Naive thymus-derived CD4-positive, alpha-beta T cell (primary cell): ENCODE data around the gene ATRAID. TPM values are rescaled to one million over a fixed set of nuclear protein-coding genes. Genes with fewer than 3 reads are reported as not detected.

ENCODE experiments used
- ATAC-seq: fragments of 150-1000 bp; cut with Tn5 transposase; 2 replicates; pipeline ENCODE4 v1.10.0; 2021; ENCODE audit warnings: mild to moderate bottlenecking, moderate library complexity
- CTCF ChIA-PET: fragments of 350-600 bp; sonication (Branson Sonifier 250); formaldehyde crosslinking; loops from one replicate; lab custom pipeline; 2021; ENCODE audit warnings: antibody characterized with exemption; lab: Charles Lee
- POLR2A ChIA-PET: fragments of 350-600 bp; sonication (Branson Sonifier 250); formaldehyde crosslinking; loops from one replicate; lab custom pipeline; 2021; ENCODE audit warnings: antibody characterized with exemption, inconsistent platforms; lab: Charles Lee
- DNase-seq, 9 donors: peaks; one replicate each; pipeline versions ENCODE4 v3.0.0 to v3.0.0-alpha.2; 2020 to 2022; ENCODE audit warnings: mixed read lengths in 1 of 9
- H3K27ac ChIP-seq: one replicate; pipeline ENCODE4 v1.7.0; 2013; ENCODE audit warnings: mild to moderate bottlenecking, low read depth, low read length, moderate library complexity
- H3K27me3 ChIP-seq, 2 donors: one replicate each; pipeline ENCODE4 v1.7.0; 2013; ENCODE audit warnings: low read length in 2 of 2, mild to moderate bottlenecking in 2 of 2, moderate library complexity in 2 of 2; ENCODE audit not compliant: control insufficient read depth in 2 of 2, insufficient read depth in 2 of 2
- H3K36me3 ChIP-seq, 3 experiments: 1 replicate in 2 of 3; 2 replicates in 1 of 3; pipeline ENCODE4 v1.7.0; 2013; ENCODE audit warnings: low read length in 3 of 3, mild to moderate bottlenecking in 3 of 3, moderate library complexity in 1 of 3; ENCODE audit not compliant: insufficient read depth in 3 of 3, control insufficient read depth in 2 of 3
- H3K4me1 ChIP-seq, 2 donors: one replicate each; pipeline ENCODE4 v1.7.0; 2013; ENCODE audit warnings: low read length in 2 of 2, mild to moderate bottlenecking in 2 of 2, moderate library complexity in 1 of 2; ENCODE audit not compliant: control insufficient read depth in 2 of 2, insufficient read depth in 2 of 2
- H3K4me3 ChIP-seq: 2 replicates; pipeline ENCODE4 v1.7.0; 2013; ENCODE audit warnings: mild to moderate bottlenecking, low read length
- H3K9me3 ChIP-seq, 3 experiments: 1 replicate in 2 of 3; 2 replicates in 1 of 3; pipeline ENCODE4 v1.7.0; 2013; ENCODE audit warnings: low read length in 3 of 3; ENCODE audit not compliant: control insufficient read depth in 2 of 3
- H3K27ac Mint-ChIP-seq, 9 donors: one replicate each; pipeline ENCODE4 v1.8.0; 2020 to 2022; ENCODE audit warnings: mixed read lengths in 9 of 9, mild to moderate bottlenecking in 8 of 9, moderate library complexity in 5 of 9, inconsistent platforms in 2 of 9
- H3K27me3 Mint-ChIP-seq, 5 donors: one replicate each; pipeline ENCODE4 v1.8.0; 2021 to 2022; ENCODE audit warnings: mixed read lengths in 5 of 5, mild to moderate bottlenecking in 1 of 5
- H3K36me3 Mint-ChIP-seq, 5 donors: one replicate each; pipeline ENCODE4 v1.8.0; 2020 to 2022; ENCODE audit warnings: mixed read lengths in 5 of 5, mild to moderate bottlenecking in 3 of 5, inconsistent platforms in 1 of 5
- H3K4me1 Mint-ChIP-seq, 7 donors: one replicate each; pipeline ENCODE4 v1.8.0; 2020 to 2022; ENCODE audit warnings: mixed read lengths in 7 of 7, mild to moderate bottlenecking in 3 of 7, inconsistent platforms in 1 of 7
- H3K4me3 Mint-ChIP-seq, 10 donors: one replicate each; pipeline ENCODE4 v1.8.0; 2020 to 2022; ENCODE audit warnings: mild to moderate bottlenecking in 10 of 10, mixed read lengths in 10 of 10, moderate library complexity in 6 of 10, inconsistent platforms in 2 of 10
- H3K9me3 Mint-ChIP-seq, 11 donors: one replicate each; pipeline ENCODE4 v1.8.0; 2020 to 2022; ENCODE audit warnings: mixed read lengths in 11 of 11, mild to moderate bottlenecking in 4 of 11, inconsistent platforms in 1 of 11, moderate library complexity in 1 of 11
- intact Hi-C, 2 donors: fragments of 100-400 bp; cut with micrococcal nuclease; formaldehyde crosslinking; loops; one replicate each; pipeline ENCODE4 v1.15.1; 2023
- polyA plus RNA-seq, 2 donors: library from polyadenylated mRNA; unstranded; fragments of 300-500 nt; fragmentation: Illumina TruSeq; gene quantifications; one replicate each; pipeline ENCODE4 v1.2.3, GENCODE V29; 2021
- total RNA-seq, 6 experiments: library from RNA in 5 of 6; stranded (reverse) in 5 of 6; gene quantifications; 1 replicate in 5 of 6; 2 replicates in 1 of 6; pipeline ENCODE4 v1.2.3 and lab custom pipeline; 2021 to 2026

The ATRAID gene
- total and polyA plus RNA-seq, 7 experiments from 2014 or later = 71.0 to 391 (median 102) TPM

DNA sequence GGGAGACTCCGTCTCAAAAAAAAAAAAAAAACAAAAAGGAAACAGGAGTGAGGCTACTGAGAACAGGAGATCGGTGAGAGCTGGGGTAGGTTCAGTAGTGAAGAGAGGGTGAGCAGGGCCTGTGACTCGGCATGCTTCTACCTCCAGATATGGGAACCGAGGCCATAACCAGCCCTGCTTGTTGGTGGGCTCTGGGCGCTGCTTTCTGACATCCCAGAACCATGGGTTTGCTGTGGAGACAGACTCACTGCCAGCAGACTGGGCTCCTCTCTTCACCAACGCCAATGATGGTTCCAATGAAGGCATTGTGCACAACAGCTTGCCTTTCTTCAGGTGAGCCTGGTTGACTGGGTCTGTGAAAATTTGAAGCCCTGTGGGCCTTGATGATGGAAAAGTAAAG, 11.6 kb downstream of the ATRAID start:
- POLR2A ChIA-PET = interaction anchor here (0.9 kb wide), 1 partner anchor 10 kb away, joined by 5 read pairs; no protein-coding TSS in a partner anchor

DNA sequence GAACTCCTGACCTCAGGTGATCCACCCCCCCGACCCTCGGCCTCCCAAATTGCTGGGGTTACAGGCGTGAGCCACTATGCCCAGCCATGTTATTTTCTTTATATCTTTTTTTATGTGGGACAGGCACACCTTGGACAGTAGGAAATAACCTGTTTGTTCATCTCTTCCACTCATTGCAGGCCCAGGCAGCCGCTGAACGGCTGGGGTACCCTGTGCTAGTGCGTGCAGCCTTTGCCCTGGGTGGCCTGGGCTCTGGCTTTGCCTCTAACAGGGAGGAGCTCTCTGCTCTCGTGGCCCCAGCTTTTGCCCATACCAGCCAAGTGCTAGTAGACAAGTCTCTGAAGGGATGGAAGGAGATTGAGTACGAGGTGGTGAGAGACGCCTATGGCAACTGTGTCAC, 13.7 kb downstream of the ATRAID start:
- POLR2A ChIA-PET = interaction anchor here (2.0 kb wide), 1 partner anchor 12 kb away, joined by 6 read pairs; no protein-coding TSS in a partner anchor
- H3K27me3 ChIP-seq = no peaks in the 10 kb centered on the region
- Mint-ChIP-seq H3K27ac (peak overlapping the region in 1 of 9 donors; percentile 30), H3K4me1 (peaks cover 0 to 6% (median 0%) of the 10 kb centered on the region in 7 donors), H3K9me3 (no peaks in the 10 kb centered on the region), H3K36me3 (peaks cover 7 to 62% (median 27%) of the 10 kb centered on the region in 5 donors), H3K27me3 (no peaks in the 10 kb centered on the region), H3K4me3 (no peak overlapping the region)
- H3K9me3 ChIP-seq = no peaks in the 10 kb centered on the region
- intact Hi-C loops = no loop called here
- H3K27ac ChIP-seq = no peak overlapping the region
- ATAC-seq = no peak
- H3K4me1 ChIP-seq = no peaks in the 10 kb centered on the region
- no peak overlapping the region for H3K4me3 ChIP-seq
- no peak for DNase-seq
- CTCF ChIA-PET = no interaction called here
- peaks cover 18 to 88% (median 20%) of the 10 kb centered on the region in 3 experiments for H3K36me3 ChIP-seq

More for the DNA sequence above, 11.6 kb downstream of the ATRAID start:
- peaks cover 4 to 11% (median 9%) of the 10 kb centered on the region in 7 donors for H3K4me1 Mint-ChIP-seq
- Histone ChIP-seq H3K36me3 (peaks cover 18 to 71% (median 20%) of the 10 kb centered on the region in 3 experiments), H3K9me3 (no peaks in the 10 kb centered on the region), H3K27me3 (no peaks in the 10 kb centered on the region), H3K4me3 (no peak overlapping the region), H3K27ac (no peak overlapping the region), H3K4me1 (peaks cover 1 to 2% of the 10 kb centered on the region in 2 donors)
- intact Hi-C loops = no loop called here
- H3K27me3 Mint-ChIP-seq = no peaks in the 10 kb centered on the region
- CTCF ChIA-PET = no interaction called here
- no peaks in the 10 kb centered on the region for H3K9me3 Mint-ChIP-seq
- DNase-seq (no peak), ATAC-seq (no peak)
- H3K36me3 Mint-ChIP-seq = peaks cover 7 to 67% (median 31%) of the 10 kb centered on the region in 5 donors
- no peak overlapping the region for H3K4me3 Mint-ChIP-seq
- H3K27ac Mint-ChIP-seq = no peak overlapping the region

DNA sequence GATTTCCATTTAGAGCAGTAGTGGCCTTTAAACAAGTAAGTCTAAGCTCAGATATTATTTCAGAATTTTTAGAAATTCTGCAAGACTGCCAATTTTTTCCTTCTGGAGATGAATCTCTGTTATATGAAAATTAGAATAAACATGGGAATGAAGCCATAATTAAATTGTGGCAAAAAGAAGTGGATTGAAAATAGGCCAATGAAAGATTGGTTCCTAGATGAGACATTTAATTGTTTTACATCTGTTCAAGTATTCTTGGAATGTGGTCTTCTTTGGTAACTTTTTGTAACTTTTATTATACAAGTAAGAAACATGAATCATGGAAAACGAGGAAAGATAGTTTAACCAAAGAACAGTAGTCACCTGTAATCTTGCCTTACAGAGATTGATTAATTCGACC, 15.7 kb downstream of the ATRAID start:
- POLR2A ChIA-PET = no interaction called here
- H3K36me3 ChIP-seq = peaks cover 26 to 92% (median 32%) of the 10 kb centered on the region in 3 experiments
- Mint-ChIP-seq H3K9me3 (no peaks in the 10 kb centered on the region), H3K27me3 (no peaks in the 10 kb centered on the region), H3K4me3 (no peak overlapping the region), H3K27ac (peak overlapping the region in 1 of 9 donors; percentile 10), H3K36me3 (peaks cover 7 to 58% (median 26%) of the 10 kb centered on the region in 5 donors), H3K4me1 (no peaks in the 10 kb centered on the region)
- no peaks in the 10 kb centered on the region for H3K9me3 ChIP-seq
- no peaks in the 10 kb centered on the region for H3K27me3 ChIP-seq
- H3K4me3 ChIP-seq = no peak overlapping the region
- no peak overlapping the region for H3K27ac ChIP-seq
- intact Hi-C loops = no loop called here
- CTCF ChIA-PET = no interaction called here
- DNase-seq = no peak
- no peaks in the 10 kb centered on the region for H3K4me1 ChIP-seq
- no peak for ATAC-seq

DNA sequence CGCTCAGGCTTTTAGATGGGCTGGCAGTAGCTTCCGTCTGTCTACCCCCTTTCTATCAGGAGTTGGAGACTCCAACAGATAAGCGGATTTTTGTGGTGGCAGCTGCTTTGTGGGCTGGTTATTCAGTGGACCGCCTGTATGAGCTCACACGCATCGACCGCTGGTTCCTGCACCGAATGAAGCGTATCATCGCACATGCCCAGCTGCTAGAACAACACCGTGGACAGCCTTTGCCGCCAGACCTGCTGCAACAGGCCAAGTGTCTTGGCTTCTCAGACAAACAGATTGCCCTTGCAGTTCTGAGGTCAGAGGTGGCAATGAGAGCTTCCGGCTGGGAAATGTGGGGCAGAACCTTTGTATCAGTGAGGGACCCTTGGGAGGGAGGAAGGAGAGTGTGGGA, 20.1 kb downstream of the ATRAID start:
- intact Hi-C loops = no loop called here
- peaks cover 25 to 94% (median 29%) of the 10 kb centered on the region in 3 experiments for H3K36me3 ChIP-seq
- no peaks in the 10 kb centered on the region for H3K9me3 ChIP-seq
- Mint-ChIP-seq H3K9me3 (no peaks in the 10 kb centered on the region), H3K36me3 (peaks cover 16 to 49% (median 31%) of the 10 kb centered on the region in 5 donors), H3K27ac (no peak overlapping the region), H3K4me3 (no peak overlapping the region), H3K4me1 (peaks cover 0 to 6% (median 0%) of the 10 kb centered on the region in 7 donors), H3K27me3 (no peaks in the 10 kb centered on the region)
- H3K4me3 ChIP-seq = no peak overlapping the region
- H3K27ac ChIP-seq = no peak overlapping the region
- DNase-seq (no peak), ATAC-seq (no peak)
- CTCF ChIA-PET = interaction anchor here (0.5 to 1.0 kb wide), 2 partner anchors 44 to 215 kb away, joined by 3 to 4 read pairs; no protein-coding TSS in a partner anchor
- POLR2A ChIA-PET = interaction anchor here (1.0 kb wide), 1 partner anchor 12 kb away, joined by 3 read pairs; no protein-coding TSS in a partner anchor
- H3K4me1 ChIP-seq = no peaks in the 10 kb centered on the region
- H3K27me3 ChIP-seq = no peaks in the 10 kb centered on the region

DNA sequence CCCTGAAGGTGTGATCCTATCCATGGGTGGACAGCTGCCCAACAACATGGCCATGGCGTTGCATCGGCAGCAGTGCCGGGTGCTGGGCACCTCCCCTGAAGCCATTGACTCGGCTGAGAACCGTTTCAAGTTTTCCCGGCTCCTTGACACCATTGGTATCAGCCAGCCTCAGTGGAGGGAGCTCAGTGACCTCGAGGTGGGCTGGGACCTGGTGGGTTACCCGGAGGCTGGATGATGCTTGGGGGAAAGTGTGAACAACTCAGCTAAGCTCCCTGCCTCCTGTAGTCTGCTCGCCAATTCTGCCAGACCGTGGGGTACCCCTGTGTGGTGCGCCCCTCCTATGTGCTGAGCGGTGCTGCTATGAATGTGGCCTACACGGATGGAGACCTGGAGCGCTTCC, 21.5 kb downstream of the ATRAID start:
- intact Hi-C loops = no loop called here
- no peaks in the 10 kb centered on the region for H3K9me3 ChIP-seq
- no peak overlapping the region for H3K27ac ChIP-seq
- no peaks in the 10 kb centered on the region for H3K9me3 Mint-ChIP-seq
- no peaks in the 10 kb centered on the region for H3K27me3 Mint-ChIP-seq
- peaks cover 29 to 94% (median 32%) of the 10 kb centered on the region in 3 experiments for H3K36me3 ChIP-seq
- no peak for ATAC-seq
- H3K4me1 Mint-ChIP-seq = peaks cover 0 to 6% (median 0%) of the 10 kb centered on the region in 7 donors
- H3K4me1 ChIP-seq = no peaks in the 10 kb centered on the region
- CTCF ChIA-PET = no interaction called here
- no peak overlapping the region for H3K4me3 Mint-ChIP-seq
- no peak overlapping the region for H3K4me3 ChIP-seq
- H3K36me3 Mint-ChIP-seq = peaks cover 20 to 46% (median 27%) of the 10 kb centered on the region in 5 donors
- DNase-seq = no peak
- H3K27ac Mint-ChIP-seq = peak overlapping the region in 1 of 9 donors; percentile 76
- POLR2A ChIA-PET = interaction anchor here (0.6 to 1.0 kb wide), 2 partner anchors 11 to 430 kb away, joined by 3 read pairs; partner anchors contain the start of genes SLC4A1AP and SUPT7L
- H3K27me3 ChIP-seq = no peaks in the 10 kb centered on the region

DNA sequence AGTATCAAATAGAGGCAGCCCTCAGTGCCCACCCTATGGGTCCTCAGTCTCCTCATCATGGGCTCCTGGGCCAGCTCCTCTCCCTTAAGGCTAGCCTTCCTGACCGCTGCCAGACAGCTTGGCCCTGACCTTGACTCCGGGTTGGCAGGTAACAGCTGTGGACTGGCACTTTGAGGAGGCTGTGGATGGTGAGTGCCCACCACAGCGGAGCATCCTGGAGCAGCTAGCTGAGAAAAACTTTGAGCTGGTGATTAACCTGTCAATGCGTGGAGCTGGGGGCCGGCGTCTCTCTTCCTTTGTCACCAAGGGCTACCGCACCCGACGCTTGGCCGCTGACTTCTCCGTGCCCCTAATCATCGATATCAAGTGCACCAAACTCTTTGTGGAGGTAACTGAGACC, 24.3 kb downstream of the ATRAID start:
- Histone ChIP-seq H3K4me3 (no peak overlapping the region), H3K36me3 (peaks cover 28 to 100% (median 32%) of the 10 kb centered on the region in 3 experiments), H3K4me1 (no peaks in the 10 kb centered on the region), H3K27me3 (no peaks in the 10 kb centered on the region), H3K27ac (no peak overlapping the region), H3K9me3 (no peaks in the 10 kb centered on the region)
- Mint-ChIP-seq H3K27ac (no peak overlapping the region), H3K36me3 (peaks cover 24 to 60% (median 31%) of the 10 kb centered on the region in 5 donors), H3K9me3 (no peaks in the 10 kb centered on the region), H3K4me1 (peaks cover 0 to 6% (median 0%) of the 10 kb centered on the region in 7 donors), H3K27me3 (no peaks in the 10 kb centered on the region), H3K4me3 (no peak overlapping the region)
- ChIA-PET POLR2A (no interaction called here), CTCF (interaction anchor here (0.6 kb wide), 1 partner anchor 100 kb away, joined by 4 read pairs; no protein-coding TSS in a partner anchor)
- intact Hi-C loops = no loop called here
- DNase-seq (no peak), ATAC-seq (no peak)

DNA sequence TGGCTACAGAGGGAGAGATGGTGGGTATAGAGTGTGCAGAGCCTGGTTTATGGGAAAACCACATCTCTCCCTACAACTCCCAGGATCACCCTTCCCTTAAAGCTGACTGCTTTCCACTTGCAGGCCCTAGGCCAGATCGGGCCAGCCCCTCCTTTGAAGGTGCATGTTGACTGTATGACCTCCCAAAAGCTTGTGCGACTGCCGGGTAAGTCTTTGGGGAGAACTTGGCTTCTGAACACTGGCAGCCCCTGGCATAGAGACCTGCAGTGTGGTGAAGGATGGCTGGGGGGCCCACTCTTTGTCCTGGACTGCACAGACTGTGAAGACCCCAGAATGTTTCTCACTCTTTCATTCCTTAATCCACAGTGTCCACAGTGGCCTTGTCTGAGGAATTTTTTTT, 24.8 kb downstream of the ATRAID start:
- Mint-ChIP-seq H3K4me1 (peaks cover 0 to 7% (median 0%) of the 10 kb centered on the region in 7 donors), H3K9me3 (no peaks in the 10 kb centered on the region), H3K36me3 (peaks cover 24 to 56% (median 27%) of the 10 kb centered on the region in 5 donors), H3K27me3 (no peaks in the 10 kb centered on the region), H3K4me3 (no peak overlapping the region), H3K27ac (no peak overlapping the region)
- H3K4me1 ChIP-seq = no peaks in the 10 kb centered on the region
- H3K9me3 ChIP-seq = no peaks in the 10 kb centered on the region
- CTCF ChIA-PET = no interaction called here
- H3K4me3 ChIP-seq = no peak overlapping the region
- no peaks in the 10 kb centered on the region for H3K27me3 ChIP-seq
- DNase-seq = no peak
- intact Hi-C loops = no loop called here
- no peak overlapping the region for H3K27ac ChIP-seq
- no peak for ATAC-seq
- POLR2A ChIA-PET = no interaction called here
- H3K36me3 ChIP-seq = peaks cover 24 to 100% (median 33%) of the 10 kb centered on the region in 3 experiments
